Gastroesophageal sphincter (tissue), 4 donors: ENCODE data around the gene PCGF2. TPM values are rescaled to one million over a fixed set of nuclear protein-coding genes. Genes with fewer than 3 reads are reported as not detected.

Experiments
- ATAC-seq: fragments of 150-250 bp; one replicate; pipeline ENCODE4 v1.9.1; 2016; ENCODE audit warnings: mild to moderate bottlenecking, moderate library complexity
- H3K27ac ChIP-seq, 4 donors: fragments of 200-600 bp; sonication (generic) in 3 of 4; 1 replicate in 3 of 4; 2 replicates in 1 of 4; pipeline ENCODE4 v1.5.1; 2016 to 2019
- H3K27me3 ChIP-seq: fragments of 200-600 bp; sonication (generic); one replicate; pipeline ENCODE4 v1.5.1; 2019
- H3K36me3 ChIP-seq, 2 donors: fragments of 200-600 bp; sonication (generic); one replicate each; pipeline ENCODE4 v1.5.1; 2019; ENCODE audit warnings: control low read depth in 1 of 2
- H3K4me1 ChIP-seq, 3 donors: fragments of 200-600 bp; sonication (generic); 1 replicate in 2 of 3; 2 replicates in 1 of 3; pipeline ENCODE4 v1.5.1; 2016 to 2019; ENCODE audit warnings: control low read depth in 2 of 3
- H3K4me3 ChIP-seq, 2 donors: fragments of 200-600 bp; sonication (generic); one replicate each; pipeline ENCODE4 v1.5.1; 2019; ENCODE audit warnings: mild to moderate bottlenecking in 1 of 2, moderate library complexity in 1 of 2
- H3K9me3 ChIP-seq, 3 donors: fragments of 200-600 bp; sonication (generic); one replicate each; pipeline ENCODE4 v1.5.1; 2017 to 2019; ENCODE audit warnings: control low read depth in 2 of 3
- CTCF ChIP-seq, 4 experiments: fragments of 200-600 bp in 2 of 4; fragments of 450-650 bp in 2 of 4; sonication (generic) in 1 of 4; IDR thresholded peaks; one replicate each; pipeline ENCODE4 v1.5.1; 2017 to 2019; ENCODE audit warnings: antibody characterized with exemption in 4 of 4, mild to moderate bottlenecking in 2 of 4, moderate library complexity in 2 of 4
- EP300 ChIP-seq: sonication (generic); formaldehyde crosslinking; IDR thresholded peaks from one replicate; pipeline ENCODE4 v1.6.1; 2017; ENCODE audit warnings: antibody characterized with exemption, mild to moderate bottlenecking
- POLR2A ChIP-seq, 2 donors: fragments of 450-650 bp; IDR thresholded peaks; one replicate each; pipeline ENCODE4 v1.6.1; 2017; ENCODE audit warnings: antibody characterized with exemption in 2 of 2, mild to moderate bottlenecking in 2 of 2, moderate library complexity in 1 of 2
- POLR2AphosphoS5 ChIP-seq: sonication (generic); formaldehyde crosslinking; IDR thresholded peaks from one replicate; pipeline ENCODE4 v1.6.1; 2017; ENCODE audit warnings: antibody characterized with exemption
- WGBS, 2 donors: methylation state at CpG; one replicate each; pipeline ENCODE4 v1.1.5; 2018; ENCODE audit warnings: low coverage in 1 of 2; 5-methylcytosine and 5-hydroxymethylcytosine counted together
- total RNA-seq, 4 donors: library from RNA; depleted of rRNA; stranded (reverse); fragments of >200 nt; gene quantifications; one replicate each; pipeline ENCODE4 v1.1.0, GENCODE V29; 2016

The PCGF2 gene
- total RNA-seq, 4 donors from 2014 or later, result 6.4 to 13.0 (median 9.7) TPM

GRCh38 chr17:38741461-38741860 lies 6.7 kb downstream of the PCGF2 start:
- no peak for ATAC-seq
- Histone ChIP-seq H3K27ac (peak overlapping the region; percentile 70 to 95 (median 88)), H3K27me3 (no peaks in the 10 kb centered on the region), H3K36me3 (peaks cover 0 to 39% of the 10 kb centered on the region in 2 donors), H3K9me3 (no peaks in the 10 kb centered on the region), H3K4me1 (peaks cover 0 to 62% (median 23%) of the 10 kb centered on the region in 3 donors), H3K4me3 (no peak overlapping the region)
- TF ChIP-seq POLR2AphosphoS5 (no peak), POLR2A (IDR thresholded peaks at IDR 0.05) (no peak), EP300 (no peak), CTCF (IDR thresholded peaks at IDR 0.05) (no peak)
- 10 to 56% methylated on average over 2 to 5 of the region's 5 CpGs for WGBS, 2 donors

GRCh38 chr17:38740806-38741205 lies 7.3 kb downstream of the PCGF2 start:
- WGBS, 2 donors, result 50% methylated on average over 1 of the region's 4 CpGs; no CpG with 5 or more reads in 1 of the 2 donors
- H3K4me1 ChIP-seq, result peaks cover 0 to 61% (median 19%) of the 10 kb centered on the region in 3 donors
- H3K9me3 ChIP-seq, result no peaks in the 10 kb centered on the region
- no peak for ATAC-seq
- peaks cover 0 to 45% of the 10 kb centered on the region in 2 donors for H3K36me3 ChIP-seq
- TF ChIP-seq POLR2A (IDR thresholded peaks at IDR 0.05), result no peak
- TF ChIP-seq EP300, result no peak
- TF ChIP-seq POLR2AphosphoS5, result no peak
- TF ChIP-seq CTCF (IDR thresholded peaks at IDR 0.05), result no peak
- peak overlapping the region in 3 of 4 donors; percentile 86 to 95 (median 89) for H3K27ac ChIP-seq
- H3K27me3 ChIP-seq, result no peaks in the 10 kb centered on the region
- no peak overlapping the region for H3K4me3 ChIP-seq

- H3K27me3 ChIP-seq, result no peaks in the 10 kb centered on the region
- 100% methylated on average over 3 of the region's 19 CpGs; no CpG with 5 or more reads in 1 of the 2 donors for WGBS, 2 donors
- no peak for TF ChIP-seq CTCF (IDR thresholded peaks at IDR 0.05)
- no peak for TF ChIP-seq POLR2AphosphoS5
- TF ChIP-seq EP300, result no peak
- no peak for TF ChIP-seq POLR2A (IDR thresholded peaks at IDR 0.05)
- peaks cover 0 to 61% (median 19%) of the 10 kb centered on the region in 3 donors for H3K4me1 ChIP-seq
- H3K4me3 ChIP-seq, result no peak overlapping the region
- H3K36me3 ChIP-seq, result peaks cover 0 to 50% of the 10 kb centered on the region in 2 donors
- H3K9me3 ChIP-seq, result no peaks in the 10 kb centered on the region
- no peak overlapping the region for H3K27ac ChIP-seq
- no peak for ATAC-seq
Observed at GRCh38 chr17:38740044-38740443, 8.1 kb downstream of the PCGF2 start.

GRCh38 chr17:38739305-38739704 lies 8.8 kb downstream of the PCGF2 start:
- TF ChIP-seq POLR2A (IDR thresholded peaks at IDR 0.05), result no peak
- no peak for TF ChIP-seq EP300
- no peak for TF ChIP-seq CTCF (IDR thresholded peaks at IDR 0.05)
- no peak for TF ChIP-seq POLR2AphosphoS5
- Histone ChIP-seq H3K9me3 (no peaks in the 10 kb centered on the region), H3K4me1 (peaks cover 0 to 62% (median 19%) of the 10 kb centered on the region in 3 donors), H3K27ac (no peak overlapping the region), H3K4me3 (no peak overlapping the region), H3K36me3 (peaks cover 0 to 52% of the 10 kb centered on the region in 2 donors), H3K27me3 (no peaks in the 10 kb centered on the region)
- no peak for ATAC-seq
- WGBS, 2 donors, result 94% methylated on average over 3 of the region's 14 CpGs; no CpG with 5 or more reads in 1 of the 2 donors

- H3K27ac ChIP-seq, result no peak overlapping the region
- peaks cover 0 to 58% of the 10 kb centered on the region in 2 donors for H3K36me3 ChIP-seq
- 88% methylated on average over 2 of the region's 16 CpGs; no CpG with 5 or more reads in 1 of the 2 donors for WGBS, 2 donors
- H3K4me3 ChIP-seq, result no peak overlapping the region
- ATAC-seq, result no peak
- H3K9me3 ChIP-seq, result no peaks in the 10 kb centered on the region
- H3K4me1 ChIP-seq, result peaks cover 0 to 62% (median 19%) of the 10 kb centered on the region in 3 donors
- TF ChIP-seq POLR2A (IDR thresholded peaks at IDR 0.05), result no peak
- TF ChIP-seq POLR2AphosphoS5, result no peak
- TF ChIP-seq CTCF (IDR thresholded peaks at IDR 0.05), result no peak
- TF ChIP-seq EP300, result no peak
- no peaks in the 10 kb centered on the region for H3K27me3 ChIP-seq
Observed at GRCh38 chr17:38738686-38739085, 9.4 kb downstream of the PCGF2 start.
